Stomach (tissue), 4 donors: Measurements from ENCODE around the gene DHRS4.

Experiments
- CTCF ChIP-seq, 7 experiments: fragments of 450-650 bp in 4 of 7; fragments of 200-600 bp in 3 of 7; sonication (generic) in 3 of 7; IDR thresholded peaks; one replicate each; pipeline ENCODE4 v1.5.1; 2016 to 2019; ENCODE audit warnings: antibody characterized with exemption in 7 of 7, control low read depth in 2 of 7, mild to moderate bottlenecking in 1 of 7
- EP300 ChIP-seq: sonication (generic); formaldehyde crosslinking; IDR thresholded peaks from one replicate; pipeline ENCODE4 v1.6.1; 2017; ENCODE audit warnings: antibody characterized with exemption
- POLR2A ChIP-seq, 4 donors: fragments of 450-650 bp; IDR thresholded peaks; one replicate each; pipeline ENCODE4 v1.6.1; 2016; ENCODE audit warnings: antibody characterized with exemption in 4 of 4, control low read depth in 2 of 4, mild to moderate bottlenecking in 1 of 4, moderate library complexity in 1 of 4

GRCh38 chr14:23929136-23929535 is 24.4 kb upstream of the DHRS4 start:
- TF ChIP-seq CTCF (IDR thresholded peaks at IDR 0.05), result no peak
- no peak for TF ChIP-seq POLR2A (IDR thresholded peaks at IDR 0.05)
- no peak for TF ChIP-seq EP300
